Measurements from ENCODE around the gene DNAJC5.

- TF ChIP-seq CTCF (IDR thresholded peaks at IDR 0.05) (no peak), POLR2A (IDR thresholded peaks at IDR 0.05) (no peak)
Observed at GRCh38 chr20:63893999-63894357, 948 bp upstream of the DNAJC5 start.
